Measurements from ENCODE around the gene SUSD3.

Gene SUSD3

DNA sequence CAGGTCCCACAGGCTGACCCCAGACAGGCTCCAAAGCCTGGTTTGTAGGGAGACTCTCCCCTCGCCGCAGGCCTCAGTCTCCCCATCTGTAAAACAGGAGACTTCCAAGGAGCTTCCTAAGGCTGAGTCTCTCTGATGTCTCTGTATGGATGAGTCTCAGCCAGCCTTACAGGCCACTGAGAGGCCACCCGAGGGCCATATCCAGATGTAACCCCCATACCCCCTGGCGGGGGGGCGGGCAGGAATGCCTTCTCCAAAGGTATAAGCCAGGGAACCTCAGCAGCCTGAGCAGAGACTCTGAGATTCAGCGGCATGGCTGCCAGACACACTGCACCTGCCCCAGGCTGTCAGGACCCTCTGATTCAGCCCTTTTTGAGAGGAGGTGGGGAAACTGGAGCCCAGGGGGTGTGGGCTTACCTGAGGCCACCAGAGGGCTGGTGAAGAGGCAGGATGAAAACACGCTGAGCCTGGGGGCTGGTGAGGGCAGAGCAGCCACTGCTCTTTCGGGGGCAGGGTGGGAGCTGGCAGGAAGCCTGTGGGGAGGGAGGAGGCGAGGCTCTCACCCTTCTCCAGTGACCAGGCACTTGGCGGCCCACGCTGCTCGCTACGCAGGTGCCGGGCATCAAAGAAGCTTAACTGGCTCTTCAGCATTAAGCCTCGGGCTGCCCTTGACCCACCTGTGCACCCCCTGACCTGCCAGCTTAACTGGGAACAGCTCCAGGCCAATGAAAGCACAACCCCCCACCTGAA lies 5.5 kb upstream of the SUSD3 start:
- DNase-seq (ENCODE audit: low read depth), result no peak

DNA sequence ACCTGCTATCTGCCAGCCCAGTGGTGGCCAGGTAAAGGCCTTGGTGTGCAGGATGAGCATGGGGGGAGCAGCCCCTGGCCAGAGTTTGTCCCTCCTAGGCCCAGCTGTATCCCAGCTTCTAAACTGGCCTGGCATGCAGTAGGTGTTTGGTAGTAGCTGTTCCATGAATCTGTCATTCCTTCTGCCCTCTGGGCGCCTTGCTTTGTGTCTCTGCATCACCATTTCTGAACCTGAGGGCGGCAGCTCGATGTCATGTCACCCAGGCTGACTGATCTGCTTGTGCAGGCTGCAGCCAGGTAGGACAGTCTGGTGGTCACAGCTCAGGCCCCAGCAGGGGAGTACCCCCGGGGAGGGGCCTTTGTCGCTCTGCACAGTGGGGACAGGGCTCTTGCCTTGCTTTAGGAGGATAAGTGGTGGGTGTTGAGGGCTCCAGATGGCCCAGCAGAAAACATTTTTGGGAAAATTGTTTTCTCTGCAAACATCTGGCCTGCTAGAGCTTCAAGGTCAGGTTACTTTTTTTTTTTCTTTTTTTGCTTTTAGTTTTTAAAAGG lies 4.6 kb upstream of the SUSD3 start:
- DNase-seq (ENCODE audit: low read depth), result no peak

DNA sequence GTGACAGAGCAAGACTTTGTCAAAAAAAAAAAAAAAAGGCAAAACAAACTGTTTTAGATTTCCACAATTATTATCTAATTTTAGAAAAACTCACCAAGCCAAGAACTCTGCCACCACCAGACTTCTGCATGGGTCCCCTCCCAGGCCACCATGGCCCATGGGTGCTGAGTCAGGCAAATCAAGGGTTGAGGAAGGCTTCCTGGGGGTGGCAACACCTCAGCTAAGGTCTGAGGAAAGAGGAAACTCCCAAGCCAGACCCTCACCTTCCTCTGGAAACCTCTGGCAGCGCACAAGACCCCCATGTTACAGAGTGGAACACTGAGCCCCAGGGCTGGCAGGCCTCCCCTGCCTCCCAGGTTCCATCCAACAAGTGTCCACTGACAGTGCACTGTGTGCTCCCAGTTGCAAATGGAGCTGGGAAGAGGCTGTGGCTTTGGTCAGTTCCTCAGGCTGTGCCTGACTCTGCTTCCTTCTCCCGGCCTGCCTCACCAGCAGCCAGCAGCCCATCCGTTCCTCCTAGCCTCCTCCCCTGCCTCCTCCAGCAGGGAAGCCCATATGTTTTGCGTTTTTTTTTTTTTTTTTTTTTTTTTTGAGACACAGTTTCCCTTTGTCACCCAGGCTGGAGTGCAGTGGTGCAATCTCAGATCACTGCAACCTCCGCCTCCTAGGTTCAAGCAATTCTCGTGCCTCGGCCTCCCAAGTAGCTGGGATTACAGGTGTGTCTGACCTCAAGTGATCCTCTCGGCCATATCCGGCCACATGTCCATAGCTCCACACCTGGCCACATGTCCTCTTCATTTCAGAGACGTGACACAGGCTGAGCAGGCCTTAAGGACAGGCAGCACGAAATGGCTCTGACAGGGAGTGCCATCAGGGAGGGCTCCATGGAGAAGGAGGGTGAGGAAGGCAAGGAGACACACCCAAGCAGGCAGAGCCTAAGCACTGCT lies 3.5 kb upstream of the SUSD3 start:
- DNase-seq (ENCODE audit: low read depth), result no peak

DNA sequence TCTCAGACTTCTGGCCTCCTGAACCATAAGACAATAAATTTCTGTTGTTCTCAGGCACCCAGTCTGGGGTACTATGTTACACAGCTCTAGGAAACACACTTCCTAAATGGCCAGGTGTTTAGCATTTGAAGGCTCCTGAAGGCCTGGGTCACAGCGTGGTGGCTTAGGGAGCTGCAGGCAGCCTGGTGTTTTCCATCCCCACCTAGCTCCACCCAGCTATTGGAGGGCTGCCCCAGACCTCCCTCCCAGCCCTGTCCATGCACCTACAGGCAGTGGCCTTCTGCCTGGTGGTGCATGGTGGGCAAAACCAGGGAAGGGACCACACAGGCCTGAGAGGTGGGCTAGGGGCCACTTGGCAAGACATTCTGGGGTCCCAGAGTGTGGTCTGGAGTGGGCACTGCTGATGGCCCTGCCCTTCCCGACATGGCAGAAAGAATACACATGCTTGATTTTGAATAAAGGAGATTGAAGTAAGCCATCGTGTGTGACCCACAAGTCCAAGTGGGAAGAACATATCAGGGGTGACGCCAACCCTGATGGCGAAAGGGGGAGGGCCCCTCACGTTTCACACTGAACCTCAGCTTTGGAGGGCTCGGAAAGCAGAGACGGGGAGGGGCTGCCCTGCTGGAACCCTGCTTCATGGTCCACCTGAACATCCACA lies 1.3 kb upstream of the SUSD3 start:
- no peak for DNase-seq (ENCODE audit: low read depth)

DNA sequence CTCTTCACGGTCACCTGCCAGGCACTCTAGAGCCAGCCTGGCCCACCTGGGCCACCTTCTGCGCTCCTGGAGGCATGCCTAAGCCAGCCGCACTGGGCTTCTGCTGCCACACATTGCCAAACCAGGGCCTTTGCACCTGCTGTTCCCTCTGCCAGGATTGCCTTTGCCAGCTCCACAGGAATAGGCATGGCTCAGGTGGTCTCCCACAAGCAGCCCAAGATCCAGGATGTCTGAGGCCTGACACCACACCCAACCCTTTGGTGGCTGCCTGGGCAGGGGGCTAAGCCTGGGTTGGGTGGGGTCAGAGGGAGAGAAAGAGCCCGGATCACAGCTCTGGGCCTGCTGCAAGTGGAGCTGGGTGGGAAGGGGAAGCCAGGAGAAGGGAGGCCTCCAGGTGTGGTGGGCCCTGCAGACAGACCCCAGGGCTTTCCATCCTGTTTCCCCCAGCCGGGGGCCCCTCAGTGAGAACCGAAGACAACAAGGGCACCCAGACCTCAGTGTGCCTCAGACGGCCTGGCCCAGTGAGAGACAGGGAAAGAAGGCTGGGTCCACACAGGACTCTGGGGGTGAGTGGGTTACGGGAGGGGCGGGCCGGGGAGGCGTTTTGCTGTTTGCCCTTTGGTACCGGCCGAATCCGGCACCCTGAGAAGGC lies 672 bp upstream of the SUSD3 start:
- DNase-seq (ENCODE audit: low read depth), result no peak

DNA sequence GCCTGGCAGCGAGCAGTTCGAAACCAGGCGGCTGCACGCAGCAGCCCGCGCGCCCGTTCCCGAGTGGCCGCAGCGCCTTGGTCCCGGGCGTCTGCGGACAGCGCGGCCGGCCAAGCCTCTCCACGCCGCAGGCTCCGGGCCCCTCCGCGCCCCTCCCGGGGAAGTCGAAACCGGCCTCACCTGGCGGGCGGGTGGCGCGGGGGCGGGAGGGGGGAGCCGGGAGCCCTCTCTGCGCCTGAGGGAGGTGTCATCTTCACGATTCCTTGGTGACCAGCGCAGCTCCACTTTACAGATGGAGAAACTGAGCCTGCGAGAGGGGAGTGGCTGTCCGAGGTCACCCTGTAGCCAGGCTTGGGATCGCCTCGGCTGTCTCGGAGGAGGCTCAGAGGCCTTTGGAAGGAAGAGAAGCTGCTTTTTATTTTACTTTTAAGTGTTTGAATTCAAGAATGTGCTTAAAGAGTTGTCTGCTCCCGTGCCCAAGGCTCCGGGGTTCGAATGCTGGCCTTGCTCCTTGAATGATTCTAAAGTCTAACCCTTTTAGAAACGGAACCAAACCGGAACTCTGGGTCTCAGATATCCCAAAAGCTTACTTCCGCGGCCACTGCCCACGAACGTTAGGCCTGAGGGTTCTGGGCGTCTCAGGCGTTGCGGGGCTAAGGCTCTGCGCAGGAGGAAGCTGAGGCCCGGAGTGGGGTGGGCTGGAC lies 662 bp downstream of the SUSD3 start:
- DNase-seq (ENCODE audit: low read depth), result no peak

DNA sequence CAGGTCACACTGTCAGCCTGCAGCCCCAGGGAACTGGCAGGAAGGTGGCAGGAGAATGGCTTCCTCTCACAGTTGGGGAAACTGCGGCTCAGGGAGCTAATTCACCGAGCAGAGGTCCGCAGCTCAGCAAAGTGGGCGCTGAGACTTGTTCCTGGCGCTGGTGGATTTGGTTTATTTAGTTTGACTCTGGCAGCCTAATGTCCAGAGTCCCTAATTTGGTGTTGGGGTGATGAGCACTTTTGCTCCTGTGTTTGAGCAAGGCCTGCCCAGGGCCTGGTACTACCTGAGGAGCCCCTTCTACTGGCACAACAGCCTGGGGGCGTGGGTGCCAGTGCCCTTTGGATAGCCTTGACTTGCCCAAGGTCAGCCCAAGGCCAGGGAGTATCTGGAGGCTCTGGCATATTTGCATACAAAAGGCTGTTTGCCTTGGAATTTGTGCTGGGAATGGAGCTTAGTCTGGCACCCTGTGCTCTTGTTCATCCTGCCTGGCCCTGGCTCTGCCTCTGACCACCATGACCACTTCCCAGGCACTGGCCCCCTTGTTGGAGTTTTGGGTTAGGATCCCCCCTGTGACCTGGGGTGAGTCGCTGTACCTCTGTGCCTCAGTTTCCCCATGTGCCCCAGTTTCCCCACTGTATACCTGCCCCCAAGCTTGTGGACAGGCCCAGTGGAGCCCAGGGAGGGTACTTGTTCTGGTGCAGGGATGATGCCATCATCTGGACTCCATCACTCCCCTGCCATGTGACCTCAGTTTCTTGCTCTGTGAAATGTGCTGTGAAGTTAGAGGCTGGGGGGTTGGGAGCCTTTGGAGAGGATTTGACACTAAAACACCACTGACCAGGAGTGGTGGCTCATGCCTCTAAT lies 1.4 kb downstream of the SUSD3 start:
- no peak for DNase-seq (ENCODE audit: low read depth)

DNA sequence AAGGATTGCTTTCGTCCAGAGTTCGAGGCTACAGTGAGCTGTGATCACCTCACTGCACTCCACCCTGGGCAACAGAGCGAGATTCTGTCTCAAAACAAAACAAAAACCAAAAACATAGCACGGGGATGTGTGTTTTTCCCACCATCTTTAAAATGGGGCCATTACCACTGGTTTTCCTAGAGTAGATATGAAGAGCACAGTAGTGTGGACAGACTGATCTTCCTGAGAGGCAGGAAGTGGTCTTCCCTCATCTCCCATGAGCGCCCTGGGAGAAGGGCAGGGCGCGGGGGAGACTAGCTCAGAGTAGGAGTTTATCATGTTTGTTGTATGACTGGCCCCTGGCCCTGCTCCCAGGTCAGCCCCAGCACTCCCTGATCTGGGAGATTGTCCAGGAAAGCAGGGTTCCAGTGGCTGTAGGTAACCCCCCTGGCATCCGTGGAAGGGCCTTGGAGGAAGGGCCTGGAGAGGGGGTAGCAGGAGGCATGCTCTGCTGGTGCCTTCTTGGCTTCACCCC lies 2.3 kb downstream of the SUSD3 start:
- no peak for DNase-seq (ENCODE audit: low read depth)

DNA sequence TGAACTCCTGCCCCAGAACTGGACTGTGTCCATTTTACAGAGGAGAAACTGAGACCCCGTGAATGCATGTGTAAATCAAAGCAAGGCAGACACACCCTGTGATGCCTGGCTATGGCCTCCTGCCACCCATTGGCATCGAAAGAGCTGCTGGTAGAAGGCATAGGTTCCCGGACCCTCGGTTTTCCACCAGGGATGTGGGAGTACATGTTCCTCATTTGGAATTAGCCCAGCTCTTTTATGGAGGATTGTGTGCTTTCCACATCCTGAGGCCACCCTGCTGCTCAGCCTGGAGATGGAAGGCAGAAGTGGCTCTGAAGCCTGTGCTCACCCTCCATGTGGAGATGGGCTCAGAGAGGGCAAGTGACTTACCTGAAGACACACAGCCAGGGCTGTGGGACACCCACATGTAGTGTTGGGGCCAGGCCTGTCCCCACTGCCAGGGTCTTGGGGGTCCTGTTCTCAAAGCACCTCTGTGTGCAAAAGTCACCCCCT lies 2.8 kb downstream of the SUSD3 start:
- no peak for DNase-seq (ENCODE audit: low read depth)

DNA sequence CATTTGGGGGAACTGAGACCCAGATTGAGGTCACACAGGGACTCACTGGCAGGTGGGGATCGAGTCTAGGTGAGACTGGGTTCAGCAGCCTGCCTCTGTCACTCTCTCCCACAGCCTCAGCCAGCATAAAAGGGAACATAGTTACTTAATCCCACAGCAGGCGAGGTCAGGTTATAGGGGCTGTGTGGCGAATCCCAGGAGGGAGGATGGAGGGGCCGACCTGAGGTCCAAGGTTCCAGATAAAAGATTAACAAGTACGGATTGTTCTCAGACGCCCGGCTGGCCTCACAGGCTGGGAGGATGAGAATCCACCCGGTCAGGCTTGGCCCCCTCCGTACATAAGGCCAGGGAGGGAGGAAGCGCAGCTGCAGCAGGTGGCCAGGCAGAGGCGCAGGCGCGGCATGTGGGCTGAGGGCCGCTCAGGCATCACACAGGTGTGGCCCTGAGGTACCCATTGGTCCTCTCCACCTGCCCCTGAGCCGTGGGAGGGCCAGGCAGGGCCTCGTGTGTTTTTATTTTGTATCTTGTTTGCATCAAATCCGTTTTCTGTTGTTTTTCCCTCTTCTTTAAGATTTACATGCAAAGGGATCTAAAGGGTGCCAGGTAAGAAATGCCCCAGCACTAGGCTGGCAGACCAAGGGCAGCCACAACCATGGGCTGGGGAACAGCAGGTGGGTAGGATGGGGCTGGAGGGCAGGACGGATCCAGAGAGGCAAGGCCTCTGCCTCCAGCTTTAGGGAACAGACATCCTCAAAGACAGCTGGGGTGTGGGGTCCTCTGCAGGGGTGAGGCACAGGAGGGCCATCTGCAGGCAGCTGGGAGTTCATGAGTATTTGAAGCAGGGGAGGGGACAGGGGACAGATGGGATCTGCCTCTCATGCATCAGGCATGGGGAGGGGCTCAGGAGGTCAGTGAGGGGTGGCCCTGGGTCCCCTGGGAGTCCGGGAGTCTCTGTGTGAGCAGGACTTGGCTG lies 3.6 kb downstream of the SUSD3 start:
- DNase-seq (ENCODE audit: low read depth), result no peak

DNA sequence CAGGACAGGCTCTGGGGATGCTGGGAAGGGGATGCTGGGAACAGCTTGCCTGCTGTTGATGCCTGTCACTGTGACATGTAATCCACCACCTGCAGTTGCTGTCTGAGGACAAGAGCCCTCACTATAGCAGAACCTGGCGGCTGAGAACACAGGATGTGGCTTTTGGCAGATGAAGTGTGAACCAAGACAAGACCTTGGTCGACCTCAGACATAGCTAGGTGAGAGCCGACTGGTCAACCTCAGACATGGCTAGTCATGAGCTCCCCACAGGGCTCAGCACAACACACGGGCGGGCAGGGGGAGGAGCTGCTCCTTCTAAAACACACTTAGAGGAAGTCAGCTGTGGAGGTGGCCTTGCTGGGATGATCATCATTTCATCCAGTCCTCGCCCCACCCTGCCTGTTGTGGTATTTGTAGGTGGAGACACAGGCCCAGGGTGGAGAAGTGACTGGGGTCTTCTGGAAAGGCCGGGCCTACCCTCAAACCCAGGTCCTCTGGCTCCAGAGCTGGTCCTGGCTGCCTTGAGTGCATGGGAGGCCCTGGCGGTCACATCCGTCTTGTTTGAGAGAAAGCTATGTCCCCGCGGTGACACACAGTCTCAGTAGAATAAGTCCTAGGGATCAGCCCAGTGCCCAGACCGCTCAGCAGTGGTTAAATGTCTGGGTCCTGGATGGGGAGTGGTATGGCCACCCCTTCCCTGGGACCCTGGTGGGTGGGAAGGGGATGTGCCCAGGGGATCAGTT lies 6.1 kb downstream of the SUSD3 start:
- peak; percentile 82 for DNase-seq (ENCODE audit: low read depth)

DNA sequence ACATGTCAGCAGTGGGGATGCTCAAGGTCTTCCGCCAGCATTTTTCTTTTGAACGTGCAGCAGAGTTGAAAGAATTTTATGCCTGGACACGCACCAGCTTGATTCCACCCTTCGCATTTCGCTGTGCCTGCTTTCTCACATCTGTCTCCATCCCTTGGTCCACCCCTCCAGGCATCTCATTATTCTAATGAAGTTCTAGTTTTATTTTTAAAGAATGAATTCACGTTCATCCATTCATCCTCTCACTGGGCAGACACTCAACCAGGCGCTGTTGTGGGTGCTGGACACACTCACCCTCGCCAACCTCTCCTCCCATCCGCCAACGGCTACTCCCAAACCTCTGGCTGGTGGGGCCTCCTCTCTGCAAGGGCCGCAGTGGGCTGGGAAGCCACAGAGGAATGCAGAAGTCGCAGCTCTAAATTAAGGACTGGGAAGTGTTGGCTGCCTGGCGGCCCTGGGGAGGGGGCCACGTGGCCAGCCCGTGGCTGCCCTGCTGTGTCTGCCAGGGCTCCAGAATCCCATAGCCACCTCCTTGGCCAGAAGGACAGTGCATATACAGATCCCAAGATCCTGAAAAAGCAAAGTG lies 6.7 kb downstream of the SUSD3 start:
- no peak for DNase-seq (ENCODE audit: low read depth)

DNA sequence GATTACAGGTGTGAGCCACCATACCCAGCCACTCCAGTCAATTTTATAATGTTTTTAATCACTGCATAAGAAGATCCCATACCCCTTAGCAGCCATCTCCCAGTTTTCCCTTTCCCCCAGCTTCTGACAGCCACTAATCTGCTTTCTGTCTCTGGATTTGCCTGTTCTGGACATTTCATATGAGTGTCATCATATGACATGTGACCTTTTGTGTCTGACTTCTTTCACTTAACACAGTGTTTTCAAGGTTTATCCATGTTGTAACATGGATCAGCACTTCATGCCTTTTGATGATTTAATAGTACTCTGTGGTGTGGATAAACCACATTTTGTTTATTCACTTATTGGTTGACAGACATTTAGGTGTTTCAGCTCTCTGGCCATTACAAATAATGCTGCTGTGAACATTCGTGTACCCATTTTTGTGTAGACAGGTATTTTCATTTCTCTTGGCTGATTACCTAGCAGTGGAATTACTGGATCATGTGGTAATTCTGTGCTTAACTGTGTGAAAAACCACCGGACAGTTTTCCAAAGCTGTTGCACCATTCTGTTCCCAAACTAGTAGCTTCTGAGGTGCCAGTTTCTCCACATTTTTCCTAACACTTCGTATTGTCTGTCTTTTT lies 8.6 kb downstream of the SUSD3 start:
- no peak for DNase-seq (ENCODE audit: low read depth)

DNA sequence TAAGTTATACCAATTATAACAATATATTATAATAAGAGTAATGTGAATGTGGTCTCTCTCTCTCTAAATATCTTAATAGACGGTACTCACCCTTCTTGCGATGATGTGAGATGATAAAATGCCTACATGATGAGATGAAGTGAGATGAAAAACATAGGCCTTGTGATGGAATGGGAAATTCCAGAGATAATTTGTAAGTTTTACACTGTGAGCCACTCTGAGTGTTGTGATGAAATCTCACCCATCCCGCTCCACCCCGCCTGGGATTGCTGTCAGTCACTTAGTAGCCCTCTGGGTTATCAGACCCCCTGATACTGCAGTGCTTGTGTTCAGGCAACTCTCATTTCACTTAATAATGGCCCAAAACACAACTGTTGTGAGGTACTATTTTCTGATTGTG lies 10.5 kb downstream of the SUSD3 start:
- no peak for DNase-seq (ENCODE audit: low read depth)

DNA sequence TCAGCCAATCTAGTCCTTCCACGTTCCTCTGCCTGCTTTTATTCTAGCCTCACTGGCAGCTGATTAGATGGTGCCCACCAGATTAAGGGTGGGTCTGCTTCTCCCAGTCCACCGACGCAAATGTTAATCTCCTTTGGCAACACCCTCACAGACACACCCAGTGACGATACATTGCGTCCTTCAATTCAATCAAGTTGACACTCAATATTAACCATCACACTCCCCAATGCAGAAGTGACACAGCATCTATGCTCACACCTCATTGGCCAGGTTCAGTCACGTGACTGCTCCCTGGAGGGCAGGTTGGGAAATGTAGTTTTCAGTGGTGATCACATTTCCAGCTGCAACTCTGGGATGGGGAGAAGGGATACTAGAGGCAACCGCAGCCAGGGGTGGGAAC lies 13.0 kb downstream of the SUSD3 start:
- no peak for DNase-seq (ENCODE audit: low read depth)

DNA sequence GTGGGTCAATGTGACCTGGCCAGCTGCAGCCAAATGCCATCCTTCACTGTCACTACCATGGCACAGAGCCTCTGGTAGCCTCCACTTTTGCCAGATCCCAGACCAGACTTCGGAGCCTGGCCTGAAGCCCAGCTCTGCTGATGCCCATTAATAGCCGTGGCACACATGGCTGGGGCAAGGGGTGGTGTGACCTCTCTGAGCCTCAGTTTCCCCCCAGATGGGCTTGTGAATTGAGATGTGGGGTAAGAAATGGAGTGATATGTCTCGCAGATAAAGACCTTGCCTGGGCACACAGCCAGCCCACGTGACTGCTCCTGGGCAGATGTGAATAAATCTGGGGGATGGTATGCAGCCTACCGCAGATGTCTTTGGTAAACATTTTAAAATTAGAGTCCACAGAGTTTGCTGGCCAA lies 13.9 kb downstream of the SUSD3 start:
- no peak for DNase-seq (ENCODE audit: low read depth)

Data from activated T-helper 1 cell treated with Interleukin-2 at 50 U/mL for 16 hours (primary cell).